Measurements from ENCODE around the gene KLHL29. TPM values are rescaled to one million over a fixed set of nuclear protein-coding genes. Genes with fewer than 3 reads are reported as not detected.

Gene KLHL29
- total RNA-seq, 1 experiment from 2014 or later = 43.1 TPM

- intact Hi-C loops (cut with micrococcal nuclease) = no loop called here
- H3K27ac Mint-ChIP-seq (ENCODE audit: low read depth, unreplicated experiment) = no peak overlapping the region
- CTCF ChIA-PET = no interaction called here
- no peaks in the 10 kb centered on the region for H3K4me1 Mint-ChIP-seq (ENCODE audit: insufficient read depth, unreplicated experiment)
- DNase-seq (ENCODE audit: unreplicated experiment) = no peak
- no peak overlapping the region for H3K4me3 Mint-ChIP-seq (ENCODE audit: unreplicated experiment)
- BruUV-seq (replicated peaks) = no TSS peak
- POLR2A ChIA-PET = no interaction called here
- TF ChIP-seq CTCF (IDR thresholded peaks at IDR 0.05; ENCODE audit: unreplicated experiment) = no peak
- no peaks in the 10 kb centered on the region for H3K27me3 Mint-ChIP-seq (ENCODE audit: insufficient read depth, unreplicated experiment)
- no peaks in the 10 kb centered on the region for H3K36me3 Mint-ChIP-seq (ENCODE audit: insufficient read depth, unreplicated experiment)
- no peaks in the 10 kb centered on the region for H3K9me3 Mint-ChIP-seq (ENCODE audit: unreplicated experiment)
Observed at GRCh38 chr2:23590241-23590869, 205.4 kb downstream of the KLHL29 start.

- no peak for DNase-seq (ENCODE audit: unreplicated experiment)
- intact Hi-C loops (cut with micrococcal nuclease) = no loop called here
- Mint-ChIP-seq H3K36me3 (ENCODE audit: insufficient read depth, unreplicated experiment) (no peaks in the 10 kb centered on the region), H3K4me3 (ENCODE audit: unreplicated experiment) (no peak overlapping the region), H3K27me3 (ENCODE audit: insufficient read depth, unreplicated experiment) (no peaks in the 10 kb centered on the region), H3K9me3 (ENCODE audit: unreplicated experiment) (no peaks in the 10 kb centered on the region), H3K4me1 (ENCODE audit: insufficient read depth, unreplicated experiment) (no peaks in the 10 kb centered on the region), H3K27ac (ENCODE audit: low read depth, unreplicated experiment) (no peak overlapping the region)
- BruUV-seq (replicated peaks) = no TSS peak
- TF ChIP-seq CTCF (IDR thresholded peaks at IDR 0.05; ENCODE audit: unreplicated experiment) = no peak
- POLR2A ChIA-PET = no interaction called here
- CTCF ChIA-PET = no interaction called here
Observed at GRCh38 chr2:23591111-23591510, 206.1 kb downstream of the KLHL29 start.

- H3K4me1 Mint-ChIP-seq (ENCODE audit: insufficient read depth, unreplicated experiment) = no peaks in the 10 kb centered on the region
- POLR2A ChIA-PET = no interaction called here
- H3K36me3 Mint-ChIP-seq (ENCODE audit: insufficient read depth, unreplicated experiment) = no peaks in the 10 kb centered on the region
Observed at GRCh38 chr2:23592061-23592685, 207.2 kb downstream of the KLHL29 start.

More at GRCh38 chr2:23592061-23592685, 207.2 kb downstream of the KLHL29 start:
- no peak for DNase-seq (ENCODE audit: unreplicated experiment)
- no TSS peak for BruUV-seq (replicated peaks)
- Mint-ChIP-seq H3K4me3 (ENCODE audit: unreplicated experiment) (no peak overlapping the region), H3K27ac (ENCODE audit: low read depth, unreplicated experiment) (no peak overlapping the region), H3K27me3 (ENCODE audit: insufficient read depth, unreplicated experiment) (no peaks in the 10 kb centered on the region), H3K9me3 (ENCODE audit: unreplicated experiment) (no peaks in the 10 kb centered on the region)
- no peak for TF ChIP-seq CTCF (IDR thresholded peaks at IDR 0.05; ENCODE audit: unreplicated experiment)
- CTCF ChIA-PET = no interaction called here
- intact Hi-C loops (cut with micrococcal nuclease) = no loop called here
